NT2/D1 (cell line): Measurements from ENCODE around the gene PTPN23.

Source experiments
- DNase-seq: peaks from one replicate; pipeline ENCODE4 v3.0.0-alpha.2; 2011; ENCODE audit warnings: low read depth, low spot score
- H3K27me3 ChIP-seq: 2 replicates; pipeline ENCODE4 v1.6.0; 2011; ENCODE audit warnings: mild to moderate bottlenecking; ENCODE audit not compliant: insufficient read length, insufficient read depth
- H3K36me3 ChIP-seq: 2 replicates; pipeline ENCODE4 v1.6.1; 2011; ENCODE audit warnings: mild to moderate bottlenecking, low read length, mixed read lengths; ENCODE audit not compliant: insufficient read depth, insufficient read length
- H3K4me1 ChIP-seq: 2 replicates; pipeline ENCODE4 v1.5.1; 2011; ENCODE audit not compliant: insufficient read depth, insufficient read length
- H3K4me3 ChIP-seq: 2 replicates; pipeline ENCODE4 v1.5.1; 2011; ENCODE audit warnings: low read depth; ENCODE audit not compliant: insufficient read length
- H3K9ac ChIP-seq: 2 replicates; pipeline ENCODE4 v1.6.0; 2011; ENCODE audit warnings: low read depth; ENCODE audit not compliant: insufficient read length
- H3K9me3 ChIP-seq: 2 replicates; pipeline ENCODE4 v1.5.1; 2011; ENCODE audit warnings: mild to moderate bottlenecking, low read length; ENCODE audit not compliant: insufficient read depth
- SUZ12 ChIP-seq: IDR thresholded peaks from 2 replicates; pipeline ENCODE4 v1.6.1; 2011; ENCODE audit not compliant: insufficient read length, insufficient read depth; ENCODE audit errors: extremely low read depth
- YY1 ChIP-seq: IDR thresholded peaks from 2 replicates; pipeline ENCODE4 v1.6.1; 2011; ENCODE audit not compliant: insufficient read length, insufficient read depth
- ZNF274 ChIP-seq: IDR thresholded peaks from 2 replicates; pipeline ENCODE4 v1.6.1; 2011; ENCODE audit warnings: mild to moderate bottlenecking, low read depth, low read length

PTPN23 gene

DNA sequence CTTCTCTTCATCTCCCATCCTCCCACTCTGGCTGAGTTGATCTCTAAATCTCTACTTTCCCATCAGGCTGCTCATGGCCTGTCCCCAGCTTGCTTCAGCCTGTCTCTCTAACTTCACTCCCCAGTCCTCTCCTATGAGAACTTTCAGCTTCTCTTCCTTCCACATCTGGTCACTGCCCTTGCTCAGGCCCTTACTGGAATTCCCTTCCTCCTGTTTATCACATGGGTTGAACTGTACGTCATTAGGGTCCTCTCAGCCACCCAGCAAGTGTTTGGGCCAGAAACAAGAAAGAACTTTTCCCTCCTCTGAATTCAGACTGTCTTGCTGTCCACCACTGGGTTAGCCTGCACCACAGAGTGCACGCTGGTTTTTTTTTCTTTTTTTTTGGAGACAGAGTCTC, 5.0 kb downstream of the PTPN23 start:
- Histone ChIP-seq H3K9ac (no peak overlapping the region), H3K4me3 (no peak overlapping the region), H3K9me3 (no peaks in the 10 kb centered on the region), H3K36me3 (peaks cover 42% of the 10 kb centered on the region), H3K27me3 (no peaks in the 10 kb centered on the region), H3K4me1 (peaks cover 2% of the 10 kb centered on the region)
- TF ChIP-seq ZNF274 (no peak), SUZ12 (no peak), YY1 (no peak)
- DNase-seq = no peak

DNA sequence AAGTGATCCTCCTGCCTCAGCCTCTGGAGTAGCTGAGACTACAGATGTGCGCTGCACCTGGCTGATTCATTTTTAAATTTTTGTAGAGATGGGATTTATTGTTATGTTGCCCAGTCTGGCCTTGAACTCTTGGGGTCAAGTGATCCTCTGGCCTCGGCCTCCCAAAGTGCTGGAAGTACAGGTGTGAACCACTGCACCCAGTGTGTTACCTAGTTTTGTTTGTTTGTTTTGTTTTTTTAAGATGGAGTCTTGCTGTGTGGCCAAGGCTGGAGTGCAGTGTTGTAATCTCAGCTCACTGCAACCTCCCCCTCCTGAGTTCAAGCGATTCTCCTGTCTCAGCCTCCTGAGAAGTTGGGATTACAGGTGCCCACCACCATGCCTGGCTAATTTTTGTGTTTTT, 12.1 kb downstream of the PTPN23 start:
- DNase-seq = no peak
- no peaks in the 10 kb centered on the region for H3K27me3 ChIP-seq
- TF ChIP-seq YY1 (no peak), ZNF274 (no peak), SUZ12 (no peak)
- H3K36me3 ChIP-seq = peaks cover 44% of the 10 kb centered on the region
- peaks cover 4% of the 10 kb centered on the region for H3K4me1 ChIP-seq
- H3K9ac ChIP-seq = no peak overlapping the region
- no peaks in the 10 kb centered on the region for H3K9me3 ChIP-seq
- H3K4me3 ChIP-seq = no peak overlapping the region

DNA sequence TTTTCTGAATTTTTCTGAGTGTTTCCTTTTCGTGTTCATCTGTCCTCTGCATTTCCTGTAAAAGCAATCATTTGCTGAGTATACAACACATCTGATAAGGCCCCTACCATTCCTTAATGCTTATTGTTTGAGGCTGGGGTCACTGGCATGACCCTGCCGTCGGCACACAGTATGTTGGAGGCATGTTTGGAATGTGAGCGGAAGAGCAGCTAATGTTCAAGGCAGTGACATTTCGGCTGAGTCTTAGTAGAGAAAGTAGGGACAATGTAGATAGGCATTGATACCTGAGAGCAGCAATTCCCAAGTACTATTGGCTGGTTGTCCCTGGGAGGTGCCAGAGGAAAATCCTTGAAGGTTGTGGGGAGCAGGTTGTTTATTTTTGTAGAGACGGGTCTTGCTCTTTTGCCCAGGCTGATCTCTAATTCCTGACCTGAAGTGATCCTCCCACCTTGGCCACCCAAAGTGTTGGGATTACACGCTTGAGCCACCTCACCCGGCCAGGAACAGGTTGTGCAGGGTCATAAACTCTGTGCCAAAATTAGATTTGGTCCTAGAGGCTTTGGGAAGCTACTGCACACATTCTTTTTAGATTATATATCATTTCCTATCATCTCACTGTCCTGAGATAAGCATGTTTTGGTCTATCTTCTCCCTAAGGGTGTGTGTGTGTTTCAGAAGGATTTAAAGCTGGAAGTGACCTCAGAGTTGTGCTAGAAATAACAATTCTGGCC, 13.5 kb downstream of the PTPN23 start:
- TF ChIP-seq SUZ12 (no peak), YY1 (no peak), ZNF274 (no peak)
- no peak for DNase-seq
- no peak overlapping the region for H3K4me3 ChIP-seq
- H3K9ac ChIP-seq = no peak overlapping the region
- H3K9me3 ChIP-seq = no peaks in the 10 kb centered on the region
- H3K36me3 ChIP-seq = peaks cover 40% of the 10 kb centered on the region
- H3K27me3 ChIP-seq = no peaks in the 10 kb centered on the region
- peaks cover 4% of the 10 kb centered on the region for H3K4me1 ChIP-seq

DNA sequence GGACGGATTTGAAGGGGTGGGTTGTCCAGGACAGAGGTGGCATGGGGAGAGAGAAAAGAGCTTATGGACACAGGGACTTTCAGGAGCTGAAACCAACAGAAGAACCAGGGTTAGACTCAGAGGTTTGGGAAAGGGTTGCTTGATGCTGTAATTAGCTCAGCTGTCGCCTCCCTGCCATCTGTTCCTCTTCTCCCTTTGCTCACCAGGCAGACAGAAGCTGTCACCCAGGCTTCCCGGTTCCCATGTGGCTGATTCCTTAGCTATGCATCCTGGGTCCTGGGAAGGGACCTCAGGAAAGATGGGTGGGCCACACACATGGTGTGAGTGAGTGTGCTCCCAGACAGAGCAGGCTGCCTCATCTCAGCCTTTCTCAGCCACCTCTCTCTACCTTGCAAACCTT, 14.1 kb downstream of the PTPN23 start:
- Histone ChIP-seq H3K27me3 (no peaks in the 10 kb centered on the region), H3K9ac (no peak overlapping the region), H3K4me3 (no peak overlapping the region), H3K9me3 (no peaks in the 10 kb centered on the region), H3K4me1 (peaks cover 4% of the 10 kb centered on the region), H3K36me3 (peaks cover 39% of the 10 kb centered on the region)
- TF ChIP-seq ZNF274 (no peak), YY1 (no peak), SUZ12 (no peak)
- no peak for DNase-seq

DNA sequence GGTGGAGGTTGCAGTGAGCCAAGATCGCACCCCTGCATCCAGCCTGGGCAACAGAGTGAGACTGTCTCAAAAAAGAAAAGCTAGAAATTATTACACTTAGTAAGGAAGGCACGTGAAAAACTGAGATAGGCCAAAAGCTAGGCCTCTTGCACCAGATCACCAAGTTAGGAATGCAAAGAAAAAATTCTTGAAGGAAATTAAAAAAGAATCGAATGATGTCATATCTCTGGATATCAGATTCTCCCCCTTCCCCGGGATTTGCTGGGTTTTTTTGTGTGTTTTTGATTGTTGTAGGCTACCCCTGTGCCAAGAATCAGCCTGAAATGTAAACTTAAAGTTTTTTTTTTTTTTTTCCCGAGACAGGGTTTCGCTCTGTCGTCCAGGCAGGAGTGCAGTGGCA, 17.4 kb downstream of the PTPN23 start:
- Histone ChIP-seq H3K9ac (no peak overlapping the region), H3K4me1 (peaks cover 4% of the 10 kb centered on the region), H3K27me3 (no peaks in the 10 kb centered on the region), H3K9me3 (no peaks in the 10 kb centered on the region), H3K4me3 (no peak overlapping the region), H3K36me3 (peaks cover 43% of the 10 kb centered on the region)
- TF ChIP-seq ZNF274 = no peak
- no peak for TF ChIP-seq YY1
- TF ChIP-seq SUZ12 = no peak
- no peak for DNase-seq

DNA sequence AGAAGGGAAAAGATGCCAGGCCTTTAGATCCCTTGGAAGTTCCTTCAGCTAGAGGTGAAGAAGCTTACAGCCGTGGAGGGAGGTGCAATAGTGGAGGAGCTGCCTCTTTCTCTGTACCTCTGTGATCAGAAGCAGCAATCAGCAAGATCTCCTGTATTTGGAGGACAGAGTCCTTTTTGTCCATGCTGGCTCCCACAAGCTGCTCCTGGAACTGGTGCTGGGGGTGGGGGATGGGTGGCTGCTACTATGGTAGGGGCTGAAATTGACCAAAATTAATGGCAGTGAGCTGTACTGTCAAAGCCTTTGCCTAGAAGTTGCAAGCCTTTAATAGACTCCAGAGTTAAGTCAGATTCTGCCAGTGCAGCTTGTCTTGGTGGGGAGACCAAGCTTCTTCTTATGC, 18.2 kb downstream of the PTPN23 start:
- TF ChIP-seq SUZ12 = no peak
- no peak for TF ChIP-seq ZNF274
- TF ChIP-seq YY1 = no peak
- Histone ChIP-seq H3K4me3 (no peak overlapping the region), H3K9ac (no peak overlapping the region), H3K4me1 (peaks cover 4% of the 10 kb centered on the region), H3K36me3 (peaks cover 45% of the 10 kb centered on the region), H3K9me3 (no peaks in the 10 kb centered on the region), H3K27me3 (no peaks in the 10 kb centered on the region)
- DNase-seq = no peak

DNA sequence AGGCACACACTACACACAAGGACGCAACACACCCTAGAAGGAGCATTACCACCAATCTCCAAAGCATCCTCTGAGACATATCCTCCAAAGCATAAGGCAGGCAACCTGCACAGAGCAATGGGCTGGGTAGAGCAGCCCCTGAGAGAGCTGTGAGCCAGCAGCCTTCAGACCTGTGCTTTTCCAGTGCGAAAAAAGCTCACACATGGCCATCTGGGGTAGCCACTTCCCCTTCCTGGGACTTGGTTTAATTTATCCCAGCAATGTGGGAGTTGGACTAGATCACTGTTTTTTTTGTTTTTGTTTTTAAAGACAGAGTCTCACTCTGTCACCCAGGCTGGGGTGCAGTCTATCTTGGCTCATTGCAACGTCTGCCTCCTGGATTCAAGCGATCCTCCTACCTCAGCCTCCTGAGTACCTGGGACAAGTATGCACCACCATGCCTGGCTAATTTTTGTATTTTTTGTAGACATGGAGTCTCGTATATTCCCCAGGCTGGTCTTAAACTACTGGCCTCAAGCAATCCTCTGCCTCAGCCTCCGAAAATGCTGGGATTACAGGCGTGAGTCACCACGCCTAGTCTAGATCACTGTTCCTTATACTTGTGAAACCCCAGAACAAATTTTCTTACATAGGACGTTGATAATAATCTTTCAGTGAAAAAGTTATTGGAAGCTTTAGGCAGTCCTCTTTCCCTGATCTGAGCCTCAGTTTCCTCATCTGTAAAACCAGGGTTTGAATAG, 18.9 kb downstream of the PTPN23 start:
- Histone ChIP-seq H3K27me3 (no peaks in the 10 kb centered on the region), H3K4me3 (no peak overlapping the region), H3K9me3 (no peaks in the 10 kb centered on the region), H3K36me3 (peaks cover 44% of the 10 kb centered on the region), H3K4me1 (no peaks in the 10 kb centered on the region), H3K9ac (peak overlapping the region; percentile 21)
- no peak for DNase-seq
- TF ChIP-seq SUZ12 = no peak
- no peak for TF ChIP-seq ZNF274
- no peak for TF ChIP-seq YY1
